SIG-M5 treated with dmso at 0.1 percent for 504 hours (cell line): ENCODE measurements around the gene RNF180.
"Not testable (repeated sequence)": the region's sequence is repeated elsewhere in the genome, so short reads cannot be mapped to it uniquely, and the experiment has no call there.

Source experiments
- DNase-seq: peaks from one replicate; lab custom pipeline; 2025; ENCODE audit not compliant: unreplicated experiment; lab: John Stamatoyannopoulos, UW

Gene RNF180

GRCh38 chr5:64364426-64364825 lies 198.8 kb downstream of the RNF180 start:
- no peak for DNase-seq

GRCh38 chr5:64384765-64385164 lies 219.1 kb downstream of the RNF180 start:
- no peak for DNase-seq

- DNase-seq = no peak
Observed at GRCh38 chr5:64397552-64397951, 231.9 kb downstream of the RNF180 start.

GRCh38 chr5:64398735-64399134 lies 233.1 kb downstream of the RNF180 start:
- not testable (repeated sequence) for DNase-seq

GRCh38 chr5:64407103-64407825 lies 241.6 kb downstream of the RNF180 start:
- DNase-seq = not testable (repeated sequence)

- DNase-seq = no peak
Observed at GRCh38 chr5:64417390-64417789, 251.7 kb downstream of the RNF180 start.

GRCh38 chr5:64418013-64418412 lies 252.4 kb downstream of the RNF180 start:
- DNase-seq = no peak
